HepG2 (cell line): ENCODE measurements around the gene SNRNP35. TPM values are rescaled to one million over a fixed set of nuclear protein-coding genes. Genes with fewer than 3 reads are reported as not detected.

Experiments
- ATAC-seq: fragments of 200-7000 bp; cut with Tn5 transposase; 3 replicates; pipeline ENCODE4 v1.9.1; 2020; ENCODE audit warnings: mild to moderate bottlenecking, moderate library complexity
- BruUV-seq: library from RNA; stranded (reverse); fragments of 400-500 nt; replicated peaks from 2 replicates; lab custom pipeline; 2021; lab: Mats Ljungman, UMichigan
- CTCF ChIA-PET: fragments of 300-600 bp; formaldehyde crosslinking; extraction: SDS; loops from one replicate; lab custom pipeline; 2021; ENCODE audit warnings: low total read pairs, inconsistent platforms, low intra/inter-chr PET ratio; lab: Yijun Ruan, JAX
- POLR2A ChIA-PET: fragments of 350-600 bp; sonication (Branson Sonifier 250); formaldehyde crosslinking; loops from one replicate; lab custom pipeline; 2020; ENCODE audit warnings: antibody characterized with exemption, inconsistent platforms; lab: Yijun Ruan, JAX
- DNase-seq: peaks from one replicate; pipeline ENCODE4 v3.0.0-alpha.2; 2015; ENCODE audit warnings: low spot score
- FAIRE-seq: peaks from 3 replicates; lab custom pipeline; 2011; peaks lifted over from hg19 to GRCh38; lab: Jason Lieb, UNC
- H2AFZ ChIP-seq: one replicate; pipeline ENCODE4 v1.6.1; 2011; ENCODE audit warnings: low read length, inconsistent platforms
- H3K27ac ChIP-seq: fragments of 300-600 bp; 3 replicates; pipeline ENCODE4 v1.8.0; 2011; ENCODE audit warnings: mixed run types, mild to moderate bottlenecking, mixed read lengths, low read length, inconsistent platforms; ENCODE audit not compliant: insufficient read depth; ENCODE audit errors: extremely low read length
- H3K27me3 ChIP-seq, 2 experiments: fragments of 200-600 bp in 1 of 2; 2 replicates in 1 of 2; 3 replicates in 1 of 2; pipeline versions ENCODE4 v1.6.0 to v1.8.0; 2011; ENCODE audit warnings: low read length in 2 of 2, mild to moderate bottlenecking in 2 of 2, moderate library complexity in 2 of 2, inconsistent platforms in 1 of 2; ENCODE audit not compliant: insufficient read depth in 2 of 2, control insufficient read depth in 1 of 2
- H3K36me3 ChIP-seq, 2 experiments: fragments of 200-600 bp in 1 of 2; replicated peaks in 1 of 2; 2 replicates in 1 of 2; 3 replicates in 1 of 2; pipeline versions ENCODE4 v1.5.1 to v1.8.0; 2011; ENCODE audit warnings: low read length in 2 of 2, inconsistent platforms in 1 of 2; ENCODE audit not compliant: insufficient read depth in 2 of 2, control insufficient read depth in 1 of 2
- H3K4me1 ChIP-seq: 2 replicates; pipeline ENCODE4 v1.5.1; 2012; ENCODE audit warnings: low read length, inconsistent platforms; ENCODE audit not compliant: insufficient read depth
- H3K4me2 ChIP-seq: 2 replicates; pipeline ENCODE4 v1.6.0; 2011; ENCODE audit warnings: low read depth, low read length, inconsistent platforms
- H3K4me3 ChIP-seq, 3 experiments: fragments of 200-600 bp in 1 of 3; sonication (generic), shearing (Covaris generic) in 1 of 3; replicated peaks in 1 of 3; 2 replicates each; pipeline ENCODE4 v1.5.1; 2011 to 2016; ENCODE audit warnings: low read length in 3 of 3, inconsistent platforms in 2 of 3, low read depth in 2 of 3, mild to moderate bottlenecking in 2 of 3, control low read depth in 1 of 3, mixed read lengths in 1 of 3; ENCODE audit not compliant: insufficient read depth in 1 of 3
- H3K79me2 ChIP-seq: one replicate; pipeline ENCODE4 v1.6.1; 2011; ENCODE audit warnings: low read length, inconsistent platforms; ENCODE audit not compliant: insufficient read depth
- H3K9ac ChIP-seq: 2 replicates; pipeline ENCODE4 v1.6.0; 2011; ENCODE audit warnings: mild to moderate bottlenecking, low read depth, low read length, inconsistent platforms; ENCODE audit not compliant: insufficient read depth
- H3K9me3 ChIP-seq: 2 replicates; pipeline ENCODE4 v1.5.1; 2012; ENCODE audit warnings: mild to moderate bottlenecking, low read length
- H4K20me1 ChIP-seq: 2 replicates; pipeline ENCODE4 v1.6.0; 2011; ENCODE audit warnings: inconsistent platforms, mild to moderate bottlenecking, low read length, moderate library complexity; ENCODE audit not compliant: insufficient read depth
- HHEX ChIP-seq: IDR thresholded peaks from 2 replicates; pipeline ENCODE4 v1.6.1; 2016; ENCODE audit warnings: control low read depth
- HOXA3 ChIP-seq: sonication (generic); formaldehyde crosslinking; IDR thresholded peaks from 2 replicates; pipeline ENCODE4 v1.5.0; 2020; ENCODE audit warnings: missing genetic modification reagents
- MTF1 ChIP-seq: sonication (generic); formaldehyde crosslinking; IDR thresholded peaks from 2 replicates; pipeline ENCODE4 v1.5.0; 2020; ENCODE audit warnings: missing genetic modification reagents
- MZF1 ChIP-seq: sonication (generic); formaldehyde crosslinking; IDR thresholded peaks from 2 replicates; pipeline ENCODE4 v1.8.1; 2023; ENCODE audit warnings: mild to moderate bottlenecking, missing genetic modification reagents, borderline replicate concordance
- NONO ChIP-seq, 2 experiments: fragments of 450-650 bp in 1 of 2; sonication (generic) in 1 of 2; formaldehyde crosslinking in 1 of 2; IDR thresholded peaks in 1 of 2; conservative IDR thresholded peaks in 1 of 2; 2 replicates each; pipeline versions ENCODE4 v1.6.1 to v1.8.0; 2017 to 2022; ENCODE audit warnings: mild to moderate bottlenecking in 1 of 2, missing genetic modification reagents in 1 of 2, moderate library complexity in 1 of 2
- PHF8 ChIP-seq: sonication (generic); formaldehyde crosslinking; IDR thresholded peaks from 2 replicates; pipeline ENCODE4 v1.5.0; 2020; ENCODE audit warnings: missing genetic modification reagents
- ZNF337 ChIP-seq: sonication (generic); formaldehyde crosslinking; IDR thresholded peaks from 2 replicates; pipeline ENCODE4 v1.5.1; 2020; ENCODE audit warnings: missing genetic modification reagents, low read depth, mild to moderate bottlenecking, borderline replicate concordance
- ZNF468 ChIP-seq: sonication (generic); formaldehyde crosslinking; IDR thresholded peaks from 2 replicates; pipeline ENCODE4 v1.8.0; 2022; ENCODE audit warnings: mild to moderate bottlenecking, moderate library complexity, missing genetic modification reagents
- ZNF501 ChIP-seq: sonication (generic); formaldehyde crosslinking; IDR thresholded peaks from 2 replicates; pipeline ENCODE4 v1.5.1; 2020; ENCODE audit warnings: mild to moderate bottlenecking, moderate library complexity, missing genetic modification reagents
- ZNF567 ChIP-seq: sonication (generic); formaldehyde crosslinking; IDR thresholded peaks from 2 replicates; pipeline ENCODE4 v1.8.1; 2023; ENCODE audit warnings: mild to moderate bottlenecking, missing genetic modification reagents, borderline replicate concordance
- ZNF782 ChIP-seq: sonication (generic); formaldehyde crosslinking; IDR thresholded peaks from 2 replicates; pipeline ENCODE4 v1.4.0; 2020; ENCODE audit warnings: missing genetic modification reagents, mild to moderate bottlenecking, borderline replicate concordance
- WGBS: methylation state at CpG from one replicate; pipeline ENCODE4 v1.1.6; 2017; ENCODE audit warnings: low lambda C conversion rate; 5-methylcytosine and 5-hydroxymethylcytosine counted together
- in situ Hi-C: cut with HindIII; loops from 2 replicates; pipeline ENCODE4 v1.10.0; 2017; ENCODE audit warnings: low pct_unique_long_range_greater_than_20kb; ENCODE audit not compliant: extremely low pct_ligation_motif_present
- intact Hi-C: fragments of 100-400 bp; cut with micrococcal nuclease; formaldehyde crosslinking; loops from one replicate; pipeline ENCODE4 v1.10.0; 2022; ENCODE audit not compliant: unreplicated experiment
- polyA plus RNA-seq, 8 experiments: library from polyadenylated mRNA; depleted of rRNA in 3 of 8; stranded (reverse) in 7 of 8; unstranded in 1 of 8; fragments of >200 nt; fragmentation: Illumina TruSeq in 4 of 8; extraction: Trizol in 4 of 8; gene quantifications; 2 replicates each; pipeline versions ENCODE4 v1.2.1 to v1.2.3, GENCODE V29; 2011 to 2016; ENCODE audit warnings: low read depth in 4 of 8, missing spikeins in 1 of 8, mixed read lengths in 1 of 8; ENCODE audit not compliant: insufficient read depth in 1 of 8
- total RNA-seq, 5 experiments: library from RNA; depleted of rRNA; stranded (reverse); fragments of >200 nt; fragmentation: Illumina TruSeq; extraction: Trizol; gene quantifications; 2 replicates each; pipeline ENCODE4 v1.2.3, GENCODE V29; 2016; ENCODE audit warnings: low read depth in 1 of 5
- TF ChIP-seq, protein P1 (sequence below): IDR thresholded peaks from 2 replicates; pipeline ENCODE4 v1.6.1; 2016; ENCODE audit warnings: low read depth, borderline replicate concordance
- TF ChIP-seq, protein P2 (sequence below): sonication (generic); formaldehyde crosslinking; IDR thresholded peaks from 2 replicates; pipeline ENCODE4 v1.5.0; 2020; ENCODE audit warnings: missing genetic modification reagents
- TF ChIP-seq, protein P3 (sequence below): sonication (generic); formaldehyde crosslinking; IDR thresholded peaks from 2 replicates; pipeline ENCODE4 v1.8.0; 2022; ENCODE audit warnings: mild to moderate bottlenecking, missing genetic modification reagents
- TF ChIP-seq, protein P4 (sequence below): sonication (generic); formaldehyde crosslinking; IDR thresholded peaks from 2 replicates; pipeline ENCODE4 v1.4.0; 2020; ENCODE audit warnings: missing genetic modification reagents, borderline replicate concordance

SNRNP35 gene
- total and polyA plus RNA-seq, 2 of the 13 experiments (the other 11 are each of a cell fraction or from before 2014, with no cell fraction given) = 11.3 to 22.6 TPM

DNA sequence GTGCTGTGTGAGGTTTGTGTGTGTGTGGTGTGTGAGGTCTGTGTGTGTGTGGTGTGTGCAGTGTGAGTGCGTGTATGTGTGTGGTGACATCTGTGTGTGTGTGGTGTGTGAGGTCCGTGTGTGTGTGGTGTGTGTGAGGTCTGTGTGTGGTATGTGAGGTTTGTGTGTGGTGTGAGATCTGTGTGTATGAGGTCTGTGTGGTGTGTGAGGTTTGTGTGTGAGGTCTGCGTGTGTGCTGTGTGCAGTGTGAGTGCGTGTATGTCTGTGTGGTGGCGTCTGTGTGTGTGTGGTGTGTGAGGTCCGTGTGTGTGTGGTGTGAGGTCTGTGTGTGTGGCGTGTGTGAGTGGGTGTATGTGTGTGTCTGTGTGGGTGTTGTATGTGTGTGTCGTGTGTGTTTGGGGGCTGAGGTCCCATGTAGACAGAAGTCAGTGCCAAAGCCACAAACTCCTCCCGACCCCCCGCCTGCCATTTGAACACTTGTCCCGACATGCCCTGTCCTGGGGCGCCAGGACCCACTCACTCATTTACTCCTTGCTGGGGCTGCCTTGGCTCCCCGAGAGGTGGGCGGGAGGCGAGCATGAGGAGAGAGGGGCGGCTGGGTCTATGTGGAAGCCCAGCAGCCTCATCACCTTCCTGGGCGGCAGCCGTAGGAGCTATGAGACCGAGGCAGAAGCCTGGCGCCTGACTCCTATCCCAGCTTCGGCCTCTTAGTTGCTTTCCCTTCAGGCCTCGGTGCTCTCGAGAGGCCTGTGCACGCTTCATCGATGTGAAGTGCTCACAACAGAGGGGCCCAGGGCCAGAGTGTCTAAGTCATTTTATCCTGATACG is 55.1 kb downstream of the SNRNP35 start (continued):
- TF ChIP-seq MZF1 (CRISPR knock-in tag) (0 out of 2 replicates have a peak, but pooled peaks have one; percentile 52), NONO (IDR thresholded peaks at IDR 0.05) (no peak), NONO (CRISPR knock-in tag; conservative IDR thresholded peaks at IDR 0.05) (no peak), HOXA3 (CRISPR knock-in tag) (no peak), ZNF782 (no peak), ZNF468 (CRISPR knock-in tag) (no peak), MTF1 (CRISPR knock-in tag) (no peak)
- TF ChIP-seq, protein P1, sequence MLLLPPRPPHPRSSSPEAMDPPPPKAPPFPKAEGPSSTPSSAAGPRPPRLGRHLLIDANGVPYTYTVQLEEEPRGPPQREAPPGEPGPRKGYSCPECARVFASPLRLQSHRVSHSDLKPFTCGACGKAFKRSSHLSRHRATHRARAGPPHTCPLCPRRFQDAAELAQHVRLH (CRISPR knock-in tag) = no peak

DNA sequence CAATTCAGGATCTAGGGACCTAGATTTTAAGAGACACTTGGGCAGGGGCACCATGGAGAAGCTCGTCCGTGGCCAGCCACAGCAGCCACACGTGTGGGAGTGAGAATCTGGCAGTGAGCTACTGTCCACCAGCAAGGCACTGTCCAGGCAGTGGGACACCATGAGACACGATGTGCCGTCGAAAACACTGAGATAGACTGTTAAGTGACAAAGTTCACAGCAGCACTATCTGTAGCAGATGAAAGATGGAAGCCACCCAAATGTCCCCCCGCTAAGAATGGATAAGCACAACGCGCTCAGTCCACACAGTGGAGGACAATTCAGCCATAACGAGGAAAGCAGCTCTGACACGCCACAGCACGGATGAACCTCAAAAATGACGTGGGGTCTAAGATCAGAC is 55.9 kb downstream of the SNRNP35 start:
- H3K27me3 ChIP-seq = no peaks in the 10 kb centered on the region
- H3K79me2 ChIP-seq = no peaks in the 10 kb centered on the region
- H3K9ac ChIP-seq = no peak overlapping the region
- DNase-seq = no peak
- H4K20me1 ChIP-seq = no peaks in the 10 kb centered on the region
- ATAC-seq = peak; percentile 60
- H3K4me1 ChIP-seq = peaks cover 28% of the 10 kb centered on the region
- peaks cover 30 to 45% of the 10 kb centered on the region in 2 experiments for H3K36me3 ChIP-seq
- intact Hi-C loops (no loop called here), in situ Hi-C loops (no loop called here)
- H3K4me2 ChIP-seq = no peak overlapping the region
- peak overlapping the region; percentile 48 for H3K27ac ChIP-seq
- no TSS peak for BruUV-seq
- ChIA-PET POLR2A (interaction anchor here (0.8 kb wide), 1 partner anchor 19 kb away, joined by 3 read pairs; no protein-coding TSS in a partner anchor), CTCF (no interaction called here)
- H3K4me3 ChIP-seq = no peak overlapping the region
- H2AFZ ChIP-seq = no peak overlapping the region
- FAIRE-seq = peak; percentile 8
- no peaks in the 10 kb centered on the region for H3K9me3 ChIP-seq
- WGBS = 69% methylated on average over 9 of the region's 13 CpGs
- TF ChIP-seq, protein P2, sequence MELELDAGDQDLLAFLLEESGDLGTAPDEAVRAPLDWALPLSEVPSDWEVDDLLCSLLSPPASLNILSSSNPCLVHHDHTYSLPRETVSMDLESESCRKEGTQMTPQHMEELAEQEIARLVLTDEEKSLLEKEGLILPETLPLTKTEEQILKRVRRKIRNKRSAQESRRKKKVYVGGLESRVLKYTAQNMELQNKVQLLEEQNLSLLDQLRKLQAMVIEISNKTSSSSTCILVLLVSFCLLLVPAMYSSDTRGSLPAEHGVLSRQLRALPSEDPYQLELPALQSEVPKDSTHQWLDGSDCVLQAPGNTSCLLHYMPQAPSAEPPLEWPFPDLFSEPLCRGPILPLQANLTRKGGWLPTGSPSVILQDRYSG (CRISPR knock-in tag) = no peak
- TF ChIP-seq ZNF337 (no peak), PHF8 (0 out of 2 replicates have a peak, but pooled peaks have one; percentile 18), HHEX (CRISPR knock-in tag) (no peak), ZNF567 (no peak), ZNF501 (CRISPR knock-in tag) (no peak)
- TF ChIP-seq, protein P3, sequence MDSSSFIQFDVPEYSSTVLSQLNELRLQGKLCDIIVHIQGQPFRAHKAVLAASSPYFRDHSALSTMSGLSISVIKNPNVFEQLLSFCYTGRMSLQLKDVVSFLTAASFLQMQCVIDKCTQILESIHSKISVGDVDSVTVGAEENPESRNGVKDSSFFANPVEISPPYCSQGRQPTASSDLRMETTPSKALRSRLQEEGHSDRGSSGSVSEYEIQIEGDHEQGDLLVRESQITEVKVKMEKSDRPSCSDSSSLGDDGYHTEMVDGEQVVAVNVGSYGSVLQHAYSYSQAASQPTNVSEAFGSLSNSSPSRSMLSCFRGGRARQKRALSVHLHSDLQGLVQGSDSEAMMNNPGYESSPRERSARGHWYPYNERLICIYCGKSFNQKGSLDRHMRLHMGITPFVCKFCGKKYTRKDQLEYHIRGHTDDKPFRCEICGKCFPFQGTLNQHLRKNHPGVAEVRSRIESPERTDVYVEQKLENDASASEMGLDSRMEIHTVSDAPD (CRISPR knock-in tag) = no peak
- TF ChIP-seq, protein P4, sequence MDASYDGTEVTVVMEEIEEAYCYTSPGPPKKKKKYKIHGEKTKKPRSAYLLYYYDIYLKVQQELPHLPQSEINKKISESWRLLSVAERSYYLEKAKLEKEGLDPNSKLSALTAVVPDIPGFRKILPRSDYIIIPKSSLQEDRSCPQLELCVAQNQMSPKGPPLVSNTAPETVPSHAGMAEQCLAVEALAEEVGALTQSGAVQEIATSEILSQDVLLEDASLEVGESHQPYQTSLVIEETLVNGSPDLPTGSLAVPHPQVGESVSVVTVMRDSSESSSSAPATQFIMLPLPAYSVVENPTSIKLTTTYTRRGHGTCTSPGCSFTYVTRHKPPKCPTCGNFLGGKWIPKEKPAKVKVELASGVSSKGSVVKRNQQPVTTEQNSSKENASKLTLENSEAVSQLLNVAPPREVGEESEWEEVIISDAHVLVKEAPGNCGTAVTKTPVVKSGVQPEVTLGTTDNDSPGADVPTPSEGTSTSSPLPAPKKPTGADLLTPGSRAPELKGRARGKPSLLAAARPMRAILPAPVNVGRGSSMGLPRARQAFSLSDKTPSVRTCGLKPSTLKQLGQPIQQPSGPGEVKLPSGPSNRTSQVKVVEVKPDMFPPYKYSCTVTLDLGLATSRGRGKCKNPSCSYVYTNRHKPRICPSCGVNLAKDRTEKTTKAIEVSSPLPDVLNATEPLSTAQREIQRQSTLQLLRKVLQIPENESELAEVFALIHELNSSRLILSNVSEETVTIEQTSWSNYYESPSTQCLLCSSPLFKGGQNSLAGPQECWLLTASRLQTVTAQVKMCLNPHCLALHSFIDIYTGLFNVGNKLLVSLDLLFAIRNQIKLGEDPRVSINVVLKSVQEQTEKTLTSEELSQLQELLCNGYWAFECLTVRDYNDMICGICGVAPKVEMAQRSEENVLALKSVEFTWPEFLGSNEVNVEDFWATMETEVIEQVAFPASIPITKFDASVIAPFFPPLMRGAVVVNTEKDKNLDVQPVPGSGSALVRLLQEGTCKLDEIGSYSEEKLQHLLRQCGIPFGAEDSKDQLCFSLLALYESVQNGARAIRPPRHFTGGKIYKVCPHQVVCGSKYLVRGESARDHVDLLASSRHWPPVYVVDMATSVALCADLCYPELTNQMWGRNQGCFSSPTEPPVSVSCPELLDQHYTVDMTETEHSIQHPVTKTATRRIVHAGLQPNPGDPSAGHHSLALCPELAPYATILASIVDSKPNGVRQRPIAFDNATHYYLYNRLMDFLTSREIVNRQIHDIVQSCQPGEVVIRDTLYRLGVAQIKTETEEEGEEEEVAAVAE (CRISPR knock-in tag) = no peak
